MM.1S (cell line): Measurements from ENCODE around the gene ATP1A2.

ENCODE experiments used
- DNase-seq: peaks from one replicate; pipeline ENCODE4 v3.0.0-alpha.2; 2015
- H2AFZ ChIP-seq: fragments of 300-600 bp; sonication (generic); 2 replicates; pipeline ENCODE4 v1.6.0; 2016; ENCODE audit warnings: antibody characterized with exemption, low read length
- H3F3A ChIP-seq: fragments of 300-600 bp; sonication (generic); 2 replicates; pipeline ENCODE4 v1.6.1; 2016; ENCODE audit warnings: mild to moderate bottlenecking, antibody characterized with exemption, low read length, moderate library complexity, mixed read lengths; ENCODE audit not compliant: insufficient read depth
- H3K27ac ChIP-seq: fragments of 300-600 bp; sonication (generic); 2 replicates; pipeline ENCODE4 v1.5.1; 2016; ENCODE audit warnings: mild to moderate bottlenecking, low read length
- H3K27me3 ChIP-seq: fragments of 300-600 bp; sonication (generic); replicated peaks from 2 replicates; pipeline ENCODE4 v1.6.0; 2016; ENCODE audit warnings: low read length; ENCODE audit not compliant: insufficient read depth
- H3K36me3 ChIP-seq: fragments of 300-600 bp; sonication (generic); replicated peaks from 2 replicates; pipeline ENCODE4 v1.6.1; 2016; ENCODE audit warnings: mild to moderate bottlenecking, low read length, mixed read lengths; ENCODE audit not compliant: insufficient read depth
- H3K4me1 ChIP-seq: fragments of 300-600 bp; sonication (generic); 2 replicates; pipeline ENCODE4 v1.6.1; 2016; ENCODE audit warnings: low read length, mixed read lengths
- H3K4me2 ChIP-seq: fragments of 300-600 bp; sonication (generic); 2 replicates; pipeline ENCODE4 v1.6.0; 2016; ENCODE audit warnings: low read depth, low read length
- H3K4me3 ChIP-seq: fragments of 300-600 bp; sonication (generic); 2 replicates; pipeline ENCODE4 v1.5.1; 2016; ENCODE audit warnings: low read length, mixed read lengths
- H3K79me2 ChIP-seq: fragments of 300-600 bp; sonication (generic); 2 replicates; pipeline ENCODE4 v1.6.1; 2016; ENCODE audit warnings: mixed run types, low read length, mixed read lengths
- H3K9ac ChIP-seq: fragments of 300-600 bp; sonication (generic); 2 replicates; pipeline ENCODE4 v1.6.1; 2016; ENCODE audit warnings: low read length, mixed read lengths
- H3K9me2 ChIP-seq: fragments of 300-600 bp; sonication (generic); replicated peaks from 2 replicates; pipeline ENCODE4 v1.6.1; 2016; ENCODE audit warnings: mild to moderate bottlenecking, low read length, mixed read lengths; ENCODE audit not compliant: insufficient read depth
- H3K9me3 ChIP-seq: fragments of 300-600 bp; sonication (generic); replicated peaks from 2 replicates; pipeline ENCODE4 v1.6.1; 2016; ENCODE audit warnings: mild to moderate bottlenecking, low read length, mixed read lengths; ENCODE audit not compliant: insufficient read depth
- H4K20me1 ChIP-seq: fragments of 300-600 bp; sonication (generic); 2 replicates; pipeline ENCODE4 v1.6.1; 2016; ENCODE audit warnings: mild to moderate bottlenecking, low read length, moderate library complexity, mixed read lengths; ENCODE audit not compliant: insufficient read depth
- EZH2 ChIP-seq: fragments of 300-600 bp; sonication (generic); optimal IDR thresholded peaks from 2 replicates; pipeline ENCODE3; 2017; ENCODE audit warnings: low read depth, mild to moderate bottlenecking, antibody characterized with exemption, low read length, mixed read lengths
- EZH2phosphoT487 ChIP-seq: fragments of 300-600 bp; sonication (generic); IDR thresholded peaks from 2 replicates; pipeline ENCODE4 v1.6.1; 2018; ENCODE audit warnings: antibody characterized with exemption, low read length
- TF ChIP-seq, protein P1 (sequence below): fragments of 300-600 bp; sonication (generic); IDR thresholded peaks from 2 replicates; pipeline ENCODE4 v1.5.1; 2016; ENCODE audit warnings: antibody characterized with exemption, low read length, mixed read lengths

ATP1A2 gene

DNA sequence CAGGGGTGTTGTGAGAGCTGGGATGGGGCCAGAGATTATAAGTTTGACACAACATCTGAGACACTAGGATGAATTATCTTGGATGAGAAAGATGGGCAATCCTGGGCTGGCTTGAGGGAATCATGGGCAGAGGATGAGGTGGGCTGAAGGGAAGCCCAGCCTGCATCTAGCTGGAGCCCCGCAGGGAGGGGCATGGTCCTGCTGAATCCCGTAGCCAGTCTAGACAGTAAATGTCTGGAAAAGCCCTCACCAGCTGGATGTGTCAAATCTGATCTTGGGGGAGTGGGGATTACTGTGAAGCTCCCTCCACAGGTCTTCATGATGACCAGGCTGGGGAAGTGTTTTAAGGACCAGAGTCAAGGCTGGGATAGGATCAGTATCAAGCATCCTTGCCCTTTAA lies 71.2 kb downstream of the ATP1A2 start:
- Histone ChIP-seq H3F3A (no peaks in the 10 kb centered on the region), H3K9me2 (no peaks in the 10 kb centered on the region), H3K27ac (no peak overlapping the region), H3K9me3 (no peaks in the 10 kb centered on the region), H3K27me3 (no peaks in the 10 kb centered on the region), H2AFZ (no peak overlapping the region), H3K4me2 (no peak overlapping the region), H3K4me3 (no peak overlapping the region), H3K79me2 (no peaks in the 10 kb centered on the region), H4K20me1 (no peaks in the 10 kb centered on the region), H3K36me3 (no peaks in the 10 kb centered on the region), H3K4me1 (no peaks in the 10 kb centered on the region), H3K9ac (no peak overlapping the region)
- TF ChIP-seq EZH2phosphoT487 (no peak), EZH2 (no peak)
- TF ChIP-seq, protein P1, sequence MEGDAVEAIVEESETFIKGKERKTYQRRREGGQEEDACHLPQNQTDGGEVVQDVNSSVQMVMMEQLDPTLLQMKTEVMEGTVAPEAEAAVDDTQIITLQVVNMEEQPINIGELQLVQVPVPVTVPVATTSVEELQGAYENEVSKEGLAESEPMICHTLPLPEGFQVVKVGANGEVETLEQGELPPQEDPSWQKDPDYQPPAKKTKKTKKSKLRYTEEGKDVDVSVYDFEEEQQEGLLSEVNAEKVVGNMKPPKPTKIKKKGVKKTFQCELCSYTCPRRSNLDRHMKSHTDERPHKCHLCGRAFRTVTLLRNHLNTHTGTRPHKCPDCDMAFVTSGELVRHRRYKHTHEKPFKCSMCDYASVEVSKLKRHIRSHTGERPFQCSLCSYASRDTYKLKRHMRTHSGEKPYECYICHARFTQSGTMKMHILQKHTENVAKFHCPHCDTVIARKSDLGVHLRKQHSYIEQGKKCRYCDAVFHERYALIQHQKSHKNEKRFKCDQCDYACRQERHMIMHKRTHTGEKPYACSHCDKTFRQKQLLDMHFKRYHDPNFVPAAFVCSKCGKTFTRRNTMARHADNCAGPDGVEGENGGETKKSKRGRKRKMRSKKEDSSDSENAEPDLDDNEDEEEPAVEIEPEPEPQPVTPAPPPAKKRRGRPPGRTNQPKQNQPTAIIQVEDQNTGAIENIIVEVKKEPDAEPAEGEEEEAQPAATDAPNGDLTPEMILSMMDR = no peak
- DNase-seq = no peak

DNA sequence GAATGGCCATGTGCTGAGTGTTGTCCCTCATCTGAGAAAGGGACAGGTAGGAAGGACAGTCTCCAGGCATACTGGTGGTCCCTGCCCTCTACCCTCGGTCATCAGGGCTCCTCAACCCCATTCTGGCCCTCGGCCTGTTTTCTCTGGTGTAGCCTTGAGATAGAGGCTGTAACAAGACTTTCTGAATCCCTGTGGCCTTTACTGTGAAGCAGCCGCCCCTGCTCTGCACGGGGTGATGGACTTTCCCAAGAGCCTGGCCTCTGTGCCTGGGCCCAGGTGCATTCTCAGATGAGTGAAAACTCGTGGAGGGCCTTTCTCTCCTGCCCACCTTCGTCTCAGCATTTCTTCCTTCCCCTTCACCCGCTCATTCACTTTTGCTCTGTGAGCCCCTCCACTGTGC lies 71.8 kb downstream of the ATP1A2 start:
- Histone ChIP-seq H4K20me1 (no peaks in the 10 kb centered on the region), H2AFZ (no peak overlapping the region), H3K9ac (no peak overlapping the region), H3K36me3 (no peaks in the 10 kb centered on the region), H3K4me1 (no peaks in the 10 kb centered on the region), H3K27ac (no peak overlapping the region), H3K79me2 (no peaks in the 10 kb centered on the region), H3K9me2 (no peaks in the 10 kb centered on the region), H3F3A (no peaks in the 10 kb centered on the region), H3K4me2 (no peak overlapping the region), H3K4me3 (no peak overlapping the region), H3K27me3 (no peaks in the 10 kb centered on the region), H3K9me3 (no peaks in the 10 kb centered on the region)
- TF ChIP-seq, protein P1 = no peak
- TF ChIP-seq EZH2phosphoT487 (no peak), EZH2 (no peak)
- no peak for DNase-seq

DNA sequence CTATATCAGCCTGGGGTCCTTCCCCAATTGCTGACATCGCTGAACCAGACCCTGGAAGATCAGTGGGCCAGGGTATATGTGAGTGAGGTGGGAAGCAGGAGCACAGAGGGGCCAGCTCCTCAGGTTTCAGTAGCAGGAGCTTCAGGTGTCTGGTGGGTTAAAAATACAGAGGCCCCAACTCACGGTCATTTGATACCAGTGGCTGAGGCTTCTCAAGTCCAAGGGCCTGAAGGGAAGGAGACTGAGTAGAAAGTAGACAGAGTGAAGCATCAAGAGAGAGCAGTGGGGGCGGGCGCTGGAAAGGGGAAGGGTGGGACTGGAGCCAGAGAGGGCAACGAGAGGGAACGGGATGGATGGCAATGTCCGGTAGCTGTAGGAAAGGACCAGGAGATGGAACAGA lies 72.8 kb downstream of the ATP1A2 start:
- Histone ChIP-seq H3F3A (no peaks in the 10 kb centered on the region), H3K79me2 (no peaks in the 10 kb centered on the region), H3K9me2 (no peaks in the 10 kb centered on the region), H3K4me1 (no peaks in the 10 kb centered on the region), H3K36me3 (no peaks in the 10 kb centered on the region), H4K20me1 (no peaks in the 10 kb centered on the region), H3K27me3 (no peaks in the 10 kb centered on the region), H3K4me2 (no peak overlapping the region), H3K27ac (no peak overlapping the region), H3K4me3 (no peak overlapping the region), H2AFZ (no peak overlapping the region), H3K9me3 (no peaks in the 10 kb centered on the region), H3K9ac (no peak overlapping the region)
- no peak for DNase-seq
- TF ChIP-seq EZH2 (no peak), EZH2phosphoT487 (no peak)
- TF ChIP-seq, protein P1 = no peak
